Suprapubic skin (tissue), 4 donors: ENCODE results near the gene LNPEP. TPM values are rescaled to one million over a fixed set of nuclear protein-coding genes. Genes with fewer than 3 reads are reported as not detected.

Source experiments
- DNase-seq, 2 donors: peaks; one replicate each; pipeline ENCODE4 v3.0.0-alpha.2; 2019; ENCODE audit warnings: low spot score in 2 of 2
- H3K27ac ChIP-seq: fragments of 200-600 bp; sonication (generic); one replicate; pipeline ENCODE4 v1.5.1; 2019
- H3K27me3 ChIP-seq: fragments of 200-600 bp; sonication (generic); one replicate; pipeline ENCODE4 v1.5.1; 2019
- H3K36me3 ChIP-seq: fragments of 200-600 bp; sonication (generic); one replicate; pipeline ENCODE4 v1.5.1; 2019
- H3K4me1 ChIP-seq: fragments of 200-600 bp; sonication (generic); one replicate; pipeline ENCODE4 v1.5.1; 2019
- H3K4me3 ChIP-seq: fragments of 200-600 bp; sonication (generic); one replicate; pipeline ENCODE4 v1.5.1; 2019; ENCODE audit warnings: mild to moderate bottlenecking
- H3K9me3 ChIP-seq: fragments of 200-600 bp; sonication (generic); one replicate; pipeline ENCODE4 v1.5.1; 2019
- EP300 ChIP-seq: sonication (generic); formaldehyde crosslinking; IDR thresholded peaks from one replicate; pipeline ENCODE4 v1.6.1; 2017; ENCODE audit warnings: antibody characterized with exemption
- POLR2A ChIP-seq, 2 donors: fragments of 450-650 bp; IDR thresholded peaks; one replicate each; pipeline ENCODE4 v1.6.1; 2017; ENCODE audit warnings: antibody characterized with exemption in 2 of 2, mild to moderate bottlenecking in 2 of 2, moderate library complexity in 2 of 2
- POLR2AphosphoS5 ChIP-seq, 3 donors: sonication (generic); formaldehyde crosslinking; IDR thresholded peaks; one replicate each; pipeline ENCODE4 v1.6.1; 2017; ENCODE audit warnings: antibody characterized with exemption in 3 of 3
- WGBS: methylation state at CpG from one replicate; pipeline ENCODE4 v1.1.5; 2018; 5-methylcytosine and 5-hydroxymethylcytosine counted together
- total RNA-seq, 4 donors: library from RNA; depleted of rRNA; stranded (reverse); fragments of >200 nt; gene quantifications; one replicate each; pipeline ENCODE4 v1.1.0, GENCODE V29; 2016
- TF ChIP-seq, protein P1 (sequence below), 2 donors: fragments of 200-600 bp in 1 of 2; fragments of 450-650 bp in 1 of 2; sonication (generic) in 1 of 2; IDR thresholded peaks; one replicate each; pipeline ENCODE4 v1.5.1; 2016 to 2019; ENCODE audit warnings: antibody characterized with exemption in 2 of 2, mild to moderate bottlenecking in 1 of 2, moderate library complexity in 1 of 2

The LNPEP gene
- total RNA-seq, 4 donors from 2014 or later = 43.7 to 107 (median 69.9) TPM

DNA sequence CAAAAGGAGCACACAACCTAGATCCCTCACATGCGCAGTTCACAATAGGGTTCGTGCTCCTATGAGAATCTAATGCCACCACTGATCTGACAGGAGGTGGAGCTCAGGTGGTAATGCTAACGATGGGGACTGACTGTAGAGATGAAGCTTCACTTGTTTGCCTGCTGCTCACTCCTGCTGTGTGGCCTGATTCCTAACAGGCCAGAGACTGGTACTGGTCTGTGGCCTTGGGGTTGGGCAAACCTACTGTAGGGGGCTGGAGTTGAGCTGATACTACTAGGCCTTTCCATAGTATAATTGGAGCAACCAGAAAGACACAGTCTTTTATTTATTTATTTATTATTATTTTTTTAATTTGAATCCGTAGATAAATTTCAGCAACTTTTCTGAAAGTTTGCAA is 5.3 kb downstream of the LNPEP start:
- H3K4me1 ChIP-seq = peaks cover 26% of the 10 kb centered on the region
- WGBS = 90% methylated on average over 4 of the region's 4 CpGs
- TF ChIP-seq EP300 (no peak), POLR2A (IDR thresholded peaks at IDR 0.05) (no peak), POLR2AphosphoS5 (IDR thresholded peaks at IDR 0.05) (no peak)
- TF ChIP-seq, protein P1, sequence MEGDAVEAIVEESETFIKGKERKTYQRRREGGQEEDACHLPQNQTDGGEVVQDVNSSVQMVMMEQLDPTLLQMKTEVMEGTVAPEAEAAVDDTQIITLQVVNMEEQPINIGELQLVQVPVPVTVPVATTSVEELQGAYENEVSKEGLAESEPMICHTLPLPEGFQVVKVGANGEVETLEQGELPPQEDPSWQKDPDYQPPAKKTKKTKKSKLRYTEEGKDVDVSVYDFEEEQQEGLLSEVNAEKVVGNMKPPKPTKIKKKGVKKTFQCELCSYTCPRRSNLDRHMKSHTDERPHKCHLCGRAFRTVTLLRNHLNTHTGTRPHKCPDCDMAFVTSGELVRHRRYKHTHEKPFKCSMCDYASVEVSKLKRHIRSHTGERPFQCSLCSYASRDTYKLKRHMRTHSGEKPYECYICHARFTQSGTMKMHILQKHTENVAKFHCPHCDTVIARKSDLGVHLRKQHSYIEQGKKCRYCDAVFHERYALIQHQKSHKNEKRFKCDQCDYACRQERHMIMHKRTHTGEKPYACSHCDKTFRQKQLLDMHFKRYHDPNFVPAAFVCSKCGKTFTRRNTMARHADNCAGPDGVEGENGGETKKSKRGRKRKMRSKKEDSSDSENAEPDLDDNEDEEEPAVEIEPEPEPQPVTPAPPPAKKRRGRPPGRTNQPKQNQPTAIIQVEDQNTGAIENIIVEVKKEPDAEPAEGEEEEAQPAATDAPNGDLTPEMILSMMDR (IDR thresholded peaks at IDR 0.05) = no peak
- no peak for DNase-seq
- no peaks in the 10 kb centered on the region for H3K9me3 ChIP-seq
- H3K4me3 ChIP-seq = no peak overlapping the region
- no peaks in the 10 kb centered on the region for H3K36me3 ChIP-seq
- no peaks in the 10 kb centered on the region for H3K27me3 ChIP-seq
- H3K27ac ChIP-seq = no peak overlapping the region

DNA sequence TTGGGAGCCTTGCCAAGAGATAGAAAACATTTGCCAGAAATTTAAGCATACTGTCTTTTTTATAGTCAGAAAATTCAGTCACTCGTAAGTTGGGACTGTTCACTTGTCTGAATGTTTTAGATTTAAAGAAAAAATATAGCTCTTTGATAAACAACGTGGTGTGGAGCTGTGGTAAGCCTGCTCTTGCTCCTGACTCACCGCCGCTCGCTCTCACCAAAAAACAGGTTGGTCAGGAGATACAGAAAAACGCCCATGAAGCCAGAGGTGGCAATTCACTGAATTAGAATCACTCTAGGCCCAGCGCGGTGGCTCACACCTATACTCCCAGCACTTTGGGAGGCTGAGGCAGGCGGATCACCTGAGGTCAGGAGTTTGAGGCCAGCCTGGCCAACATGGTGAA is 6.2 kb downstream of the LNPEP start:
- Histone ChIP-seq H3K27me3 (no peaks in the 10 kb centered on the region), H3K4me3 (no peak overlapping the region), H3K27ac (peak overlapping the region; percentile 34), H3K4me1 (peaks cover 23% of the 10 kb centered on the region), H3K9me3 (no peaks in the 10 kb centered on the region), H3K36me3 (no peaks in the 10 kb centered on the region)
- DNase-seq = no peak
- TF ChIP-seq POLR2A (IDR thresholded peaks at IDR 0.05) = no peak
- no peak for TF ChIP-seq POLR2AphosphoS5 (IDR thresholded peaks at IDR 0.05)
- TF ChIP-seq, protein P1 (IDR thresholded peaks at IDR 0.05) = no peak
- TF ChIP-seq EP300 = no peak
- WGBS = 82% methylated on average over 9 of the region's 9 CpGs

DNA sequence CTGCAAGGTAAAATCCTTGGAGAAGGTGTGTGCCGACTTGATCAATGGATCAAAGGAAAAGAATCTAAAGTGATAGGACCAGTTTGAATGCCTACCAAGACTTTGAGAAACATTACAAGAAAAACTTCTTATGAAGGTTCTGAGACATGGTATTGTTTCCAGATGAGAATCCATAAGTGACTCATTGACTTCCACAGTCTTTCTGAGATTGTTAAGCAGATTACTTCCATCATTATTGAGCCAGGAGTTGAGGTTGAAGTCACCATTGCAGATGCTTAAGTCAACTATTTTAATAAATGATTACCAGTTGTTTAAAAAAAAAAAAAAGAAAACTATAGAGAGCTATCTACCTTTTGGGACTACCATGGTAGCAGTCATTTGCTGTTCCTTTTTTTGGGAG is 7.0 kb downstream of the LNPEP start:
- DNase-seq = no peak
- peaks cover 15% of the 10 kb centered on the region for H3K4me1 ChIP-seq
- no peak overlapping the region for H3K27ac ChIP-seq
- H3K4me3 ChIP-seq = no peak overlapping the region
- H3K36me3 ChIP-seq = no peaks in the 10 kb centered on the region
- 70% methylated on average over 1 of the region's 1 CpG for WGBS
- TF ChIP-seq, protein P1 (IDR thresholded peaks at IDR 0.05) = no peak
- TF ChIP-seq POLR2AphosphoS5 (IDR thresholded peaks at IDR 0.05) = no peak
- TF ChIP-seq POLR2A (IDR thresholded peaks at IDR 0.05) = no peak
- no peak for TF ChIP-seq EP300
- no peaks in the 10 kb centered on the region for H3K27me3 ChIP-seq
- no peaks in the 10 kb centered on the region for H3K9me3 ChIP-seq

DNA sequence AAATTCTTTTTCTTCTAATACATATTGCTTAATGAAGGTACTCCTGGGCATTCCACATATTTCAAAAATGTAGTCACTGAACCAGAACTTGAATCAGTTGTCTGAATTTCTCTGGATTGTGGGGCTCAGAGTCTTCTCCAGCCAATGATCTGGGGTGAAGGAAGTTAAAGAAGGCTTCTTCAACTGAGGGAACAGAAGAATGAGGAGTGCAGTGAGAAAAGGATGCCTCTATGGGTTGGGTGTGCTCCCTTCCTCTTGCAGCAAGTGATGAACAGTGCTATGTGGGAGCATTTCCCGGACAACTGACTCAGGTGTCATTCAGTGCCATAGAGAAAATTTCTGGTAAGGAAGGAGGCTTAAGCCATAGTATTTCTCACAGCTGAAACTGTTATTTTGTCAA is 7.9 kb downstream of the LNPEP start:
- peaks cover 7% of the 10 kb centered on the region for H3K4me1 ChIP-seq
- no peaks in the 10 kb centered on the region for H3K36me3 ChIP-seq
- TF ChIP-seq, protein P1 (IDR thresholded peaks at IDR 0.05) = no peak
- no peak for TF ChIP-seq POLR2AphosphoS5 (IDR thresholded peaks at IDR 0.05)
- TF ChIP-seq POLR2A (IDR thresholded peaks at IDR 0.05) = no peak
- no peak for TF ChIP-seq EP300
- H3K9me3 ChIP-seq = no peaks in the 10 kb centered on the region
- H3K4me3 ChIP-seq = no peak overlapping the region
- WGBS = 95% methylated on average over 1 of the region's 1 CpG
- H3K27me3 ChIP-seq = no peaks in the 10 kb centered on the region
- no peak overlapping the region for H3K27ac ChIP-seq
- no peak for DNase-seq

DNA sequence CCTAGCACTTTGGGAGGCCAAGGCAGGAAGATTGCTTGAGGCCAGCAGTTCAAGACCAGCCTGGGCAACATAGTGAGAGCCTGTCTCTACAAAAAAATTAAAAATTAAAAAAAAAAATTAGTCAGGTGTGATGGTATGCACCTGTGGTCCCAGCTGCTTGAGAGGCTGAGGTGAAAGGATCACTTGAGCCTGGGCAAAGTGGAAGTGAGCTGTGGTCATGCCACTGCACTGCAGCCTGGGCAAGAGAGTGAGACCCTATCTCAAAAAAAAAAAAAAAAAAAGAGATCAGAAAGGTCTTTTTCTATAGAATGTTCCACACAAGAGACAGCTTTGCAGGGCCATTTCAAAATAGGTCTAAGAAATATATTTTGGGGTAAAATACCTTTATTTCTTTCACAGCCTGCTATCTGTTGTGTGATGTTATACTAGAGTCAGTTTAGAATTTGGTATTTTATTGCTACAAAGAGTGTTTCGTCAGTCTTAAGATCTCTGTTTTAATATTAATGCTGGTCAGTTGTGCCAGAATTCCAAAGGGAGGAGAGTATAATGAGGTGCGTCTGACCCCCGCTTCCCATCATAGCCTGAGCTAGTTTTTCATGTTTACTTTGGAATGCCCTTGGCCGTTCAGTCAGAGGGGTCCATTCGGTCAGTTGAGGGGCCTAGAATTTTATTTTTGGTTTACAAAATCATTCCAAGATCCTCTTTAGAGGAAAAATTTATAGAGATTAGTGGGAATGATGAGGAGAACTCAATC is 9.4 kb downstream of the LNPEP start:
- Histone ChIP-seq H3K4me1 (peaks cover 5% of the 10 kb centered on the region), H3K36me3 (no peaks in the 10 kb centered on the region), H3K9me3 (no peaks in the 10 kb centered on the region), H3K27ac (no peak overlapping the region), H3K27me3 (no peaks in the 10 kb centered on the region), H3K4me3 (no peak overlapping the region)
- DNase-seq = no peak
- 97% methylated on average over 5 of the region's 5 CpGs for WGBS
- TF ChIP-seq POLR2A (IDR thresholded peaks at IDR 0.05) (no peak), EP300 (no peak), POLR2AphosphoS5 (IDR thresholded peaks at IDR 0.05) (no peak)
- TF ChIP-seq, protein P1 (IDR thresholded peaks at IDR 0.05) = no peak
